ENCODE results near the gene XPOT.

Gene XPOT

GRCh38 chr12:64500394-64500793 is 96.2 kb downstream of the XPOT start:
- H3K4me3 ChIP-seq (ENCODE audit: low read length), result no peak overlapping the region
- no peak for TF ChIP-seq CTCF (conservative IDR thresholded peaks at IDR 0.05; ENCODE audit: low read depth, low read length)
- DNase-seq (ENCODE audit: low read depth), result no peak

Data from retinal pigment epithelial cell (primary cell).